HEK293 (cell line): ENCODE measurements around the gene XPNPEP1.

Experiments
- CTCF ChIA-PET: fragments of 350-600 bp; formaldehyde crosslinking; extraction: SDS; loops from one replicate; lab custom pipeline; 2021; ENCODE audit warnings: antibody characterized with exemption; lab: Yijun Ruan, JAX
- POLR2A ChIA-PET: fragments of 300-600 bp; formaldehyde crosslinking; extraction: SDS; loops from one replicate; lab custom pipeline; 2020; ENCODE audit warnings: antibody characterized with exemption, inconsistent platforms; lab: Yijun Ruan, JAX
- H3K27ac ChIP-seq: fragments of 200-500 bp; sonication (Bioruptor generic); 2 replicates; pipeline ENCODE4 v1.5.1; 2014; ENCODE audit warnings: low read depth, low read length, control low read depth, inconsistent platforms; ENCODE audit errors: extremely low read depth
- H3K36me3 ChIP-seq, 2 experiments: fragments of 200-500 bp in 1 of 2; sonication (Bioruptor generic) in 1 of 2; 1 replicate in 1 of 2; 2 replicates in 1 of 2; pipeline ENCODE4 v1.5.1; 2014 to 2017; ENCODE audit warnings: inconsistent platforms in 2 of 2, low read length in 2 of 2; ENCODE audit not compliant: control insufficient read depth in 2 of 2, insufficient read depth in 1 of 2
- H3K4me1 ChIP-seq: fragments of 200-500 bp; sonication (Bioruptor generic); 2 replicates; pipeline ENCODE4 v1.5.1; 2014; ENCODE audit warnings: mild to moderate bottlenecking, low read length, inconsistent platforms; ENCODE audit not compliant: control insufficient read depth, insufficient read depth
- H3K4me3 ChIP-seq: 2 replicates; pipeline ENCODE4 v1.5.1; 2011; ENCODE audit warnings: low read depth, mild to moderate bottlenecking, control low read depth, low read length, moderate library complexity
- H3K9me3 ChIP-seq: fragments of 200-500 bp; sonication (Bioruptor generic); 2 replicates; pipeline ENCODE4 v1.5.1; 2014; ENCODE audit warnings: low read depth, low read length, inconsistent platforms; ENCODE audit not compliant: control insufficient read depth, insufficient read depth
- GFI1B ChIP-seq: fragments of 450-650 bp; formaldehyde crosslinking; IDR thresholded peaks from 2 replicates; pipeline ENCODE4 v1.5.1; 2016; ENCODE audit warnings: missing biosample characterization, missing genetic modification characterization
- GLIS1 ChIP-seq: fragments of 450-650 bp; formaldehyde crosslinking; IDR thresholded peaks from 2 replicates; pipeline ENCODE4 v1.5.1; 2016; ENCODE audit warnings: missing biosample characterization, missing genetic modification characterization
- SP3 ChIP-seq: fragments of 450-650 bp; formaldehyde crosslinking; IDR thresholded peaks from 2 replicates; pipeline ENCODE4 v1.5.1; 2016; ENCODE audit warnings: missing biosample characterization, missing genetic modification characterization
- WT1 ChIP-seq: fragments of 450-650 bp; formaldehyde crosslinking; IDR thresholded peaks from 2 replicates; pipeline ENCODE4 v1.5.1; 2016; ENCODE audit warnings: missing biosample characterization, missing genetic modification characterization
- YY1 ChIP-seq: fragments of 450-650 bp; formaldehyde crosslinking; IDR thresholded peaks from 2 replicates; pipeline ENCODE4 v1.5.1; 2018; ENCODE audit warnings: missing biosample characterization, missing genetic modification characterization
- ZFP41 ChIP-seq: fragments of 450-650 bp; formaldehyde crosslinking; IDR thresholded peaks from 2 replicates; pipeline ENCODE4 v1.5.1; 2016; ENCODE audit warnings: missing biosample characterization, missing genetic modification characterization, borderline replicate concordance
- ZNF146 ChIP-seq: fragments of 450-650 bp; formaldehyde crosslinking; IDR thresholded peaks from 2 replicates; pipeline ENCODE4 v1.5.1; 2016; ENCODE audit warnings: missing biosample characterization, missing genetic modification characterization
- ZNF169 ChIP-seq: fragments of 450-650 bp; formaldehyde crosslinking; IDR thresholded peaks from 2 replicates; pipeline ENCODE4 v1.5.1; 2016; ENCODE audit warnings: missing biosample characterization, missing genetic modification characterization
- ZNF239 ChIP-seq: fragments of 450-650 bp; formaldehyde crosslinking; IDR thresholded peaks from 2 replicates; pipeline ENCODE4 v1.5.1; 2016; ENCODE audit warnings: missing biosample characterization, missing genetic modification characterization
- ZNF366 ChIP-seq: fragments of 450-650 bp; formaldehyde crosslinking; conservative IDR thresholded peaks from 2 replicates; pipeline ENCODE4 v1.5.1; 2016; ENCODE audit warnings: missing biosample characterization, missing genetic modification characterization
- ZNF426 ChIP-seq: fragments of 450-650 bp; formaldehyde crosslinking; IDR thresholded peaks from 2 replicates; pipeline ENCODE4 v1.5.1; 2017; ENCODE audit warnings: missing biosample characterization, missing genetic modification characterization, mild to moderate bottlenecking, inconsistent platforms, moderate library complexity
- ZNF707 ChIP-seq: fragments of 450-650 bp; formaldehyde crosslinking; IDR thresholded peaks from 2 replicates; pipeline ENCODE4 v1.5.1; 2016; ENCODE audit warnings: missing biosample characterization, missing genetic modification characterization
- ZNF747 ChIP-seq: fragments of 450-650 bp; formaldehyde crosslinking; IDR thresholded peaks from 2 replicates; pipeline ENCODE4 v1.5.1; 2016; ENCODE audit warnings: missing biosample characterization, missing genetic modification characterization
- ZNF777 ChIP-seq: fragments of 450-650 bp; formaldehyde crosslinking; IDR thresholded peaks from 2 replicates; pipeline ENCODE4 v1.5.1; 2017; ENCODE audit warnings: missing biosample characterization, missing genetic modification characterization, borderline replicate concordance
- TF ChIP-seq, protein P1 (sequence below): fragments of 450-650 bp; formaldehyde crosslinking; IDR thresholded peaks from 2 replicates; pipeline ENCODE4 v1.5.1; 2017; ENCODE audit warnings: missing biosample characterization, missing genetic modification characterization
- TF ChIP-seq, protein P2 (sequence below): fragments of 450-650 bp; formaldehyde crosslinking; IDR thresholded peaks from 2 replicates; pipeline ENCODE4 v1.5.1; 2017; ENCODE audit warnings: missing biosample characterization, missing genetic modification characterization
- TF ChIP-seq, protein P3 (sequence below): fragments of 450-650 bp; formaldehyde crosslinking; IDR thresholded peaks from 2 replicates; pipeline ENCODE4 v1.5.1; 2017; ENCODE audit warnings: missing biosample characterization, missing genetic modification characterization
- TF ChIP-seq, protein P4 (sequence below): fragments of 450-650 bp; formaldehyde crosslinking; IDR thresholded peaks from 2 replicates; pipeline ENCODE4 v1.5.1; 2016; ENCODE audit warnings: missing biosample characterization, missing genetic modification characterization, borderline replicate concordance

The XPNPEP1 gene

DNA sequence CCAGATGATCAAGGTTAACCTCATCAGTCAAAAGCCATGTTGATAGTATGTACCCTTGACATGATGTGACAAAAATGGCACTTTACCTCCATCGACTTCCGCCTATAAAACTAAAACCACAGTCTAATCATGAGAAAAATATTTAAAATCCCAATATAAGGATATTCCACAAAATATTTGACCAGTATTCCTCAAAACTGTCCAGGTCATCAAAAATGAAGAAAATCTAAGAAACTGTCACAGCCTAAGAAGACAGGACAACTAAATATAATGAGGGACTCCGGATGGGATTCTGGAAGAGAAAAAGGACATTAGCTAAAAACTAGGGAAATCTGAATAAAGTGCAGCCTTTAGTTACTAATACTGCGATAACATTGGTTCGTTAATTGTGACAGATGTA is 67.6 kb downstream of the XPNPEP1 start (continued):
- TF ChIP-seq, protein P1, sequence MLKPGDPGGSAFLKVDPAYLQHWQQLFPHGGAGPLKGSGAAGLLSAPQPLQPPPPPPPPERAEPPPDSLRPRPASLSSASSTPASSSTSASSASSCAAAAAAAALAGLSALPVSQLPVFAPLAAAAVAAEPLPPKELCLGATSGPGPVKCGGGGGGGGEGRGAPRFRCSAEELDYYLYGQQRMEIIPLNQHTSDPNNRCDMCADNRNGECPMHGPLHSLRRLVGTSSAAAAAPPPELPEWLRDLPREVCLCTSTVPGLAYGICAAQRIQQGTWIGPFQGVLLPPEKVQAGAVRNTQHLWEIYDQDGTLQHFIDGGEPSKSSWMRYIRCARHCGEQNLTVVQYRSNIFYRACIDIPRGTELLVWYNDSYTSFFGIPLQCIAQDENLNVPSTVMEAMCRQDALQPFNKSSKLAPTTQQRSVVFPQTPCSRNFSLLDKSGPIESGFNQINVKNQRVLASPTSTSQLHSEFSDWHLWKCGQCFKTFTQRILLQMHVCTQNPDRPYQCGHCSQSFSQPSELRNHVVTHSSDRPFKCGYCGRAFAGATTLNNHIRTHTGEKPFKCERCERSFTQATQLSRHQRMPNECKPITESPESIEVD (tag by site-specific recombination), result no peak
- no peak for TF ChIP-seq ZNF146
- no peak for TF ChIP-seq ZNF777 (tag by site-specific recombination)
- no peak for TF ChIP-seq GLIS1 (tag by site-specific recombination)
- no peak for TF ChIP-seq ZNF366 (tag by site-specific recombination)
- no peak for TF ChIP-seq ZNF707 (tag by site-specific recombination)

DNA sequence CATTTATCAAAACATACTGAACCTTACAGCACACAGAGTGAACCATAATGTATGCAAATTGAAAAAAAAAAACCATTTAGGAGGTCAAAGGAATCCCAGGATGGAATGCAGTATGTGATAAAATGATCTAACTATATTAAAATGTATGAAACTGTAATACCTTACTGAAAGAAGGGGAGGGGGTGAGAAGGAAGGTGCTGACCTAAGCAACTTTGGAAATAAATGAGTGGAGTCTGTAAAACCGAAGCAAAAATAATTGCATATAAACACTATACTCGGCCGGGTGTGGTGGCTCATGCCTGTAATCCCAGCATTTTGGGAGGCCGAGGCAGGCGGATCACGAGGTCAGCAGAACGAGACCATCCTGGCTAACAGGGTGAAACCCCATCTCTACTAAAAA is 69.4 kb downstream of the XPNPEP1 start:
- CTCF ChIA-PET, result interaction anchor here (0.7 kb wide), 7 partner anchors 21 to 865 kb away, joined by 3 to 9 read pairs (median 4); no protein-coding TSS in a partner anchor
- H3K9me3 ChIP-seq, result no peaks in the 10 kb centered on the region
- TF ChIP-seq ZNF747 (tag by site-specific recombination) (no peak), ZNF426 (no peak), SP3 (tag by site-specific recombination) (no peak), YY1 (tag by site-specific recombination) (no peak), ZFP41 (no peak), WT1 (no peak), GFI1B (tag by site-specific recombination) (no peak), ZNF169 (no peak), ZNF239 (no peak)
- TF ChIP-seq, protein P2, sequence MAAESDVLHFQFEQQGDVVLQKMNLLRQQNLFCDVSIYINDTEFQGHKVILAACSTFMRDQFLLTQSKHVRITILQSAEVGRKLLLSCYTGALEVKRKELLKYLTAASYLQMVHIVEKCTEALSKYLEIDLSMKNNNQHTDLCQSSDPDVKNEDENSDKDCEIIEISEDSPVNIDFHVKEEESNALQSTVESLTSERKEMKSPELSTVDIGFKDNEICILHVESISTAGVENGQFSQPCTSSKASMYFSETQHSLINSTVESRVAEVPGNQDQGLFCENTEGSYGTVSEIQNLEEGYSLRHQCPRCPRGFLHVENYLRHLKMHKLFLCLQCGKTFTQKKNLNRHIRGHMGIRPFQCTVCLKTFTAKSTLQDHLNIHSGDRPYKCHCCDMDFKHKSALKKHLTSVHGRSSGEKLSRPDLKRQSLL, result no peak
- TF ChIP-seq, protein P3, sequence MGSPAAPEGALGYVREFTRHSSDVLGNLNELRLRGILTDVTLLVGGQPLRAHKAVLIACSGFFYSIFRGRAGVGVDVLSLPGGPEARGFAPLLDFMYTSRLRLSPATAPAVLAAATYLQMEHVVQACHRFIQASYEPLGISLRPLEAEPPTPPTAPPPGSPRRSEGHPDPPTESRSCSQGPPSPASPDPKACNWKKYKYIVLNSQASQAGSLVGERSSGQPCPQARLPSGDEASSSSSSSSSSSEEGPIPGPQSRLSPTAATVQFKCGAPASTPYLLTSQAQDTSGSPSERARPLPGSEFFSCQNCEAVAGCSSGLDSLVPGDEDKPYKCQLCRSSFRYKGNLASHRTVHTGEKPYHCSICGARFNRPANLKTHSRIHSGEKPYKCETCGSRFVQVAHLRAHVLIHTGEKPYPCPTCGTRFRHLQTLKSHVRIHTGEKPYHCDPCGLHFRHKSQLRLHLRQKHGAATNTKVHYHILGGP, result no peak
- TF ChIP-seq, protein P4, sequence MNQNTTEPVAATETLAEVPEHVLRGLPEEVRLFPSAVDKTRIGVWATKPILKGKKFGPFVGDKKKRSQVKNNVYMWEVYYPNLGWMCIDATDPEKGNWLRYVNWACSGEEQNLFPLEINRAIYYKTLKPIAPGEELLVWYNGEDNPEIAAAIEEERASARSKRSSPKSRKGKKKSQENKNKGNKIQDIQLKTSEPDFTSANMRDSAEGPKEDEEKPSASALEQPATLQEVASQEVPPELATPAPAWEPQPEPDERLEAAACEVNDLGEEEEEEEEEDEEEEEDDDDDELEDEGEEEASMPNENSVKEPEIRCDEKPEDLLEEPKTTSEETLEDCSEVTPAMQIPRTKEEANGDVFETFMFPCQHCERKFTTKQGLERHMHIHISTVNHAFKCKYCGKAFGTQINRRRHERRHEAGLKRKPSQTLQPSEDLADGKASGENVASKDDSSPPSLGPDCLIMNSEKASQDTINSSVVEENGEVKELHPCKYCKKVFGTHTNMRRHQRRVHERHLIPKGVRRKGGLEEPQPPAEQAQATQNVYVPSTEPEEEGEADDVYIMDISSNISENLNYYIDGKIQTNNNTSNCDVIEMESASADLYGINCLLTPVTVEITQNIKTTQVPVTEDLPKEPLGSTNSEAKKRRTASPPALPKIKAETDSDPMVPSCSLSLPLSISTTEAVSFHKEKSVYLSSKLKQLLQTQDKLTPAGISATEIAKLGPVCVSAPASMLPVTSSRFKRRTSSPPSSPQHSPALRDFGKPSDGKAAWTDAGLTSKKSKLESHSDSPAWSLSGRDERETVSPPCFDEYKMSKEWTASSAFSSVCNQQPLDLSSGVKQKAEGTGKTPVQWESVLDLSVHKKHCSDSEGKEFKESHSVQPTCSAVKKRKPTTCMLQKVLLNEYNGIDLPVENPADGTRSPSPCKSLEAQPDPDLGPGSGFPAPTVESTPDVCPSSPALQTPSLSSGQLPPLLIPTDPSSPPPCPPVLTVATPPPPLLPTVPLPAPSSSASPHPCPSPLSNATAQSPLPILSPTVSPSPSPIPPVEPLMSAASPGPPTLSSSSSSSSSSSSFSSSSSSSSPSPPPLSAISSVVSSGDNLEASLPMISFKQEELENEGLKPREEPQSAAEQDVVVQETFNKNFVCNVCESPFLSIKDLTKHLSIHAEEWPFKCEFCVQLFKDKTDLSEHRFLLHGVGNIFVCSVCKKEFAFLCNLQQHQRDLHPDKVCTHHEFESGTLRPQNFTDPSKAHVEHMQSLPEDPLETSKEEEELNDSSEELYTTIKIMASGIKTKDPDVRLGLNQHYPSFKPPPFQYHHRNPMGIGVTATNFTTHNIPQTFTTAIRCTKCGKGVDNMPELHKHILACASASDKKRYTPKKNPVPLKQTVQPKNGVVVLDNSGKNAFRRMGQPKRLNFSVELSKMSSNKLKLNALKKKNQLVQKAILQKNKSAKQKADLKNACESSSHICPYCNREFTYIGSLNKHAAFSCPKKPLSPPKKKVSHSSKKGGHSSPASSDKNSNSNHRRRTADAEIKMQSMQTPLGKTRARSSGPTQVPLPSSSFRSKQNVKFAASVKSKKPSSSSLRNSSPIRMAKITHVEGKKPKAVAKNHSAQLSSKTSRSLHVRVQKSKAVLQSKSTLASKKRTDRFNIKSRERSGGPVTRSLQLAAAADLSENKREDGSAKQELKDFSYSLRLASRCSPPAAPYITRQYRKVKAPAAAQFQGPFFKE, result no peak
- H3K4me1 ChIP-seq, result no peaks in the 10 kb centered on the region
- no peaks in the 10 kb centered on the region for H3K36me3 ChIP-seq
- no peak overlapping the region for H3K4me3 ChIP-seq
- POLR2A ChIA-PET, result no interaction called here
- no peak overlapping the region for H3K27ac ChIP-seq
